Measurements from ENCODE around the gene AHDC1.

DNA sequence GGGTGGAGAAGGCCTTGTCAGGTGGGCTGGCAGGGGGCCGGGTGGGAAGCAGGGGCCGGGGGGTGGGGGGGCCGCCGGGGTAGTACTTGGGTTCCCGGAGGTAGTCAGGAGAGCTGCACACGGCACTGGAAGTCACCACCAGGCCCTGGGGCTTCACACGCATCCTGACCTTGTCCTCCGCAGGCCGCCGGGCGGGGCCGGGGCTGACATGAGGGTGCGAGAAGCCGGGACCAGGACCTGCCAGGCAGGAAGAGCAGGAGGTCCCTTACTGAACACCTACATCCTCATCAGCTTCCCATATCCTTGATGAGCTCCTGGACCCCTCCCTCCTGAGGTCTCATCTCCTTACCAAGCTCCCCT, 52.0 kb downstream of the AHDC1 start:
- TF ChIP-seq, protein P1, sequence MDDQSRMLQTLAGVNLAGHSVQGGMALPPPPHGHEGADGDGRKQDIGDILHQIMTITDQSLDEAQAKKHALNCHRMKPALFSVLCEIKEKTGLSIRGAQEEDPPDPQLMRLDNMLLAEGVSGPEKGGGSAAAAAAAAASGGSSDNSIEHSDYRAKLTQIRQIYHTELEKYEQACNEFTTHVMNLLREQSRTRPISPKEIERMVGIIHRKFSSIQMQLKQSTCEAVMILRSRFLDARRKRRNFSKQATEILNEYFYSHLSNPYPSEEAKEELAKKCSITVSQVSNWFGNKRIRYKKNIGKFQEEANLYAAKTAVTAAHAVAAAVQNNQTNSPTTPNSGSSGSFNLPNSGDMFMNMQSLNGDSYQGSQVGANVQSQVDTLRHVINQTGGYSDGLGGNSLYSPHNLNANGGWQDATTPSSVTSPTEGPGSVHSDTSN (IDR thresholded peaks at IDR 0.05): no peak
- TF ChIP-seq RFX5 (IDR thresholded peaks at IDR 0.05): no peak
- TF ChIP-seq, protein P2, sequence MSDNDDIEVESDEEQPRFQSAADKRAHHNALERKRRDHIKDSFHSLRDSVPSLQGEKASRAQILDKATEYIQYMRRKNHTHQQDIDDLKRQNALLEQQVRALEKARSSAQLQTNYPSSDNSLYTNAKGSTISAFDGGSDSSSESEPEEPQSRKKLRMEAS (IDR thresholded peaks at IDR 0.05): no peak
- TF ChIP-seq RAD21 (conservative IDR thresholded peaks at IDR 0.05 in 1 of 2, IDR thresholded peaks at IDR 0.05 in 1 of 2): no peak
- TF ChIP-seq CBX2 (IDR thresholded peaks at IDR 0.05; ENCODE audit: borderline replicate concordance, low read depth): no peak
- no peak for TF ChIP-seq POLR2A (IDR thresholded peaks at IDR 0.05; ENCODE audit: low read length)
- no peak for TF ChIP-seq POLR2AphosphoS2 (conservative IDR thresholded peaks at IDR 0.05; ENCODE audit: low read length)

Data from A549 (cell line).